GM12873 (cell line): ENCODE data around the gene DUSP10.

Experiments used
- TF ChIP-seq, protein P1 (sequence below): IDR thresholded peaks from 2 replicates; pipeline ENCODE4 v1.5.1; 2012; ENCODE audit warnings: low read depth, mild to moderate bottlenecking, moderate library complexity, low read length, control low read depth; ENCODE audit not compliant: insufficient read depth; ENCODE audit errors: missing control alignments

Gene DUSP10

DNA sequence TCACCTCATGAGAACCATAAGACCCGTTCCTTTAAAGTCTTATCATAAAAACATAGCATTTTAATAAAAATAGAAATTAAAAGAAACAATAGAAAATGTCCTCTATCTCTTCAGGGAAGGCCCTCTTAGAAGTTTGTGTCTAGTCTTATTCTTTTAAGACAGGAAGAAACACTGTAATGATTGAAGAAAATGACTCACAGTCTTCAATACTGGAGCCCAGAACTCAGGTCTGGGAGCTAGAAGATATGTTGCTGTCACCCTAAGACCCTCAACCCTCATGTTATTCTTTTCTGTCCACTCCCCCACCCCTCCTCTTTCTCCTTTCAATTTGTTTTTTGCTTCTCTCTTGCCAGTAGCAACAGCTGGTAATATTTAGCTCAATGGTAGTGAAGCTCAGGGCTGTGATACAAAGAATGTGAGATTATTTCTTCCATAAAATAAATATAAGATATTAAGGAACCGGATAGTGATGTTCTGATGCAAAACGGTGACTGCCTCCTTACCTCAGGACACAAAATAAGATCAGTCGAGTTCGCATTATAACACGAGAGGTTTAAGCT is 12.0 kb downstream of the DUSP10 start:
- TF ChIP-seq, protein P1, sequence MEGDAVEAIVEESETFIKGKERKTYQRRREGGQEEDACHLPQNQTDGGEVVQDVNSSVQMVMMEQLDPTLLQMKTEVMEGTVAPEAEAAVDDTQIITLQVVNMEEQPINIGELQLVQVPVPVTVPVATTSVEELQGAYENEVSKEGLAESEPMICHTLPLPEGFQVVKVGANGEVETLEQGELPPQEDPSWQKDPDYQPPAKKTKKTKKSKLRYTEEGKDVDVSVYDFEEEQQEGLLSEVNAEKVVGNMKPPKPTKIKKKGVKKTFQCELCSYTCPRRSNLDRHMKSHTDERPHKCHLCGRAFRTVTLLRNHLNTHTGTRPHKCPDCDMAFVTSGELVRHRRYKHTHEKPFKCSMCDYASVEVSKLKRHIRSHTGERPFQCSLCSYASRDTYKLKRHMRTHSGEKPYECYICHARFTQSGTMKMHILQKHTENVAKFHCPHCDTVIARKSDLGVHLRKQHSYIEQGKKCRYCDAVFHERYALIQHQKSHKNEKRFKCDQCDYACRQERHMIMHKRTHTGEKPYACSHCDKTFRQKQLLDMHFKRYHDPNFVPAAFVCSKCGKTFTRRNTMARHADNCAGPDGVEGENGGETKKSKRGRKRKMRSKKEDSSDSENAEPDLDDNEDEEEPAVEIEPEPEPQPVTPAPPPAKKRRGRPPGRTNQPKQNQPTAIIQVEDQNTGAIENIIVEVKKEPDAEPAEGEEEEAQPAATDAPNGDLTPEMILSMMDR = no peak

DNA sequence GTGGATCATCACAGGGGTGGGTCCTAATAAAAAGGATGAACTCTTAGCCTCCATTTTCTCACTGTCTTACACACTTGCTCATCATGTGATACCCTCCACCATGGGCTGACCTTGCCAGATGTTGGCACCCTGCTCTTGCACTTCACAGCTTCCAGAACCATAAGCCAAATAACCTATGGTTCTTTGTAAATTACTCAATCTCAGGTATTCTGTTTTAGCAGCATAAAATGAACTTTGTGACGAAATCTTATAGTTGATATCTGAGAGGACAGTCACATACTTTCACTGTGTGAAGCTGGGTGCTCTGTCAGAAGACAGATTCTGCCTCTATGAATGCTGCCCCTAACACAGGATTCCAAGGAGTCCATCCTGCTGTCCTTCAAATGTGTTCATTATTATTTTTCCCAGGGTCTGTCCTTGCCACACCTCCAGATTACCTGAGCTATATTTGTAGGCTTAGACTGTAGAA is 13.8 kb downstream of the DUSP10 start:
- TF ChIP-seq, protein P1 = no peak

DNA sequence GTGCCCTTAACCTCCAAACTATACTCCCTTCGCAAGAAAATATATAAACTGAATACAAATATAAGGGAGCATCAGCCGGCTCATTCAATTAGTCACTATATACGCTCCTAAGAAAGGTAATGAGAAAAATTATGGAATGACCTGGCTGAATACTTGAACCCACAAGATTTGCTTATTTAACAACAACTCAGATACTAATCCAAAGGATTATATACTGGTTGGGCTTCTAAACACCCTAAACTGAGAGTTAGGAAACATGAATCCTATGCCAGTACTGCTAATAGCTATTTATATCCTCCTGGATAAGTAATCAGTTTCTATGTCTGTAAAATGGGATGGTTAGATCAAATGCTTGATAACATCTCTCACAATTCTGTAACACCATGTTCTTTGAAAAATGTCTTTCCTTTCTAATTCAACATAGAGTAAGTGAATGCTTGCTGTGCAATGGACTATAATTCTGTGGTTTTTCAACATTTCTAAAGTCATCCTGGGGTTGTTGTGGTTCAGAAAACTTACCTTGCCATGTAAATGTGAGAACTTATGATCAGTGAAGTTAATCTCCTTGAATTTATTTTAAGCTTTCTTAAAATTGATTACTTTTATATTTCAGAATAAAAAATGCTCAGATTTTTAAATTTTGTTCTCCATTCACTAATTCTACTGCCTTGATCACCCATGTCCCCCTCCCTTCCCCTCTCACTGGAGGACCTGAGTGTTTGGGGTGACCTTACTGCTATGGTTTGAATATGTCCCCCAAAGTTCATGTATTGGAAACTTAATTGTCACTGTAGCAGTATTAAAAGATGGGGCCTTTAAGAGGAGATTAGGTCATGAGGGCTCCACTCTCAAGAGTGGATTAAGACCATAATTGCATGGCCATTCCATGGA is 14.5 kb downstream of the DUSP10 start:
- TF ChIP-seq, protein P1 = no peak

DNA sequence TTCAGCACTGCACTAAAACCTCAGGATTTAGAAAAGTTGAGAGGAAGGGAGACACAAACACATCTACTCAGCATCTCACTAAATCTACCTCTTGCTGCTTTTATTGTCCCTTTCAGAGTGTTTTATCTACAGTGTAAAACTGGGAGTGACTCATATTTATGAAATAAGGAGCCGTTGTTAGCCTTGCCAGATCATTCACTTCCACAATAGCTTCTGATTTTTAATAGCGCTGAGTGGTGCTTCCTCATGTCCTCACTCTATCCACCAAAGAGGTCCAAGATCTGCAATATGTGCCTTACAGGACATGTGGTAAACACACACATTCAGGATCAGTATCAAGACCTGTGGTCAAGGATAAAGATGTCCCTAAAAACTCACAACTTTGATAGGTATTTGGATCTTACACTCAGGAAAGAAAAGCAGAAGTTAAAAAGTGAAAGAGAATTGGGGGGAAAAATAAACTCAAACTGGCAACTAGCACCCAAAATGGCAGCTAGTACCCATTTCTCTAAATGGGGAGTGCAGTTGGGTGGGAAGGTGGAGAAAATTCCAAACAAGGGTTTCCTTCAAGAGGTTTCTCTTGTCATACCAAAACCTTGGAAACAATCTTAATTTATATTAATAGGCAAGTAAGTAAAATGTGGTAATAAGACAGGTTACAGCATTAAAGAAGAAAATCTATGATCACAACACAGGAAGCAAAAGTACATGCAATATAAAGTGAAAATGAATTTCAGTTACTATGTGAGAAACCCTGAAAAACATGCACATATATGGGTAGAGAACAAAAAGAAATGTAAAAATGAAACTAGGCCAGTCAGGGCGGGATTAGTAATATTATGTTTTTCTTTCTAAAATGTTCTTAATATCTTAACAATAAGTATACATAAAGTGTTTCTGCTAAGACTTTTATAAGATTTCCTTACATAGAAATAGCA is 15.9 kb downstream of the DUSP10 start:
- TF ChIP-seq, protein P1 = no peak

DNA sequence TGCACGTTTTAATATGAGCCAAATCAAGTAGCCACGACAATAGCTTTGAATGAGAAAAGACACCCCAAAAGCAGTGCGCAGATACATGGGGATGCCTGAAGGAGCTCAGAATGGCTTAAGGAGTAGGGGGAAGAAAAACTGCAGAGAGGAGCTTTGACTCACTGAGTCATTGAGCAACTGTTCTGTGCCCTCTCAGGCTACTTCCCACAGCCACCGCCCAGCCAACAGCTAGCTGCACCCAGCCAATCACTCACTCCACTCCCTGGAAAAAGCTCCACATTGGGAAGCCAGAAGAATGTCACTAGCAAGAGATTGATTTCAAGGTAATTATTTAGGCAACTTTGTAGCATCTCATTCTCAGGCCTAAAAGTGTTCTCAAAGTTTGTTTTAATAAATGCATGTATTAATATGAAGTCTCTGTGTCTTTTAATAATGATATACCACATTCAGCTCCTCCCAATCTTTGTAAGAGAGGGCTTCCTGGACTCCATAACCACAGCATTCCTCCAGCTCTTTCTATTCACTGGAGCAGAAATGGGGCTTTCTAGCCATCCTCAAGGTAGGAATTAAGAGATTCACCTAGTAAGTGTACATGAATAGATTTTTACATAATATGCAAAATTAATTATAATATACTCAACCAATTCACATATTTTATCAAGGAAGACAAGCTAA is 16.8 kb downstream of the DUSP10 start:
- TF ChIP-seq, protein P1 = no peak

DNA sequence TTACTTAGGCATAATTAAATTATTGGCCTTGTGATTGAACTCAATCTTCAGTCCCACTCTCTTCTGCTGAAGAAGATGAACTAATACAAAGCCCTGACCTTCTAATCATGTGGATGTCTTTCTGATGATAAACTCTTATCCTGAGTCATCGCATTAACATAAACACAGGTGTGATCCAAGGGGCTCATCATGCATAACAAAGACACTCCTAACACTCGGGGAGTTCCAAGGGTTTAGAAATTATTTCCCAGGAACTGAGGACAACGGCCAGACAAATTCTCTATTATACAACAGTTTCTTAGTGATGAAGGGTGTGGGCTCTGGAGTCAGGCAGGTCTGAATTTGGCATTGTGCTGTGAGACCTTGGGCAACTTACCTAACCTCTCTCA is 18.0 kb downstream of the DUSP10 start:
- TF ChIP-seq, protein P1 = no peak
